Endodermal cell (in vitro differentiated cells): Measurements from ENCODE around the gene CCDC91. TPM values are rescaled to one million over a fixed set of nuclear protein-coding genes. Genes with fewer than 3 reads are reported as not detected.

Experiments
- DNase-seq: peaks from one replicate; pipeline ENCODE4 v3.0.0-alpha.2; 2017
- H3K27ac ChIP-seq: 2 replicates; pipeline ENCODE4 v1.5.1; 2013; ENCODE audit warnings: mild to moderate bottlenecking, low read depth, low read length, moderate library complexity
- H3K27me3 ChIP-seq: 2 replicates; pipeline ENCODE4 v1.6.1; 2013; ENCODE audit warnings: mild to moderate bottlenecking, low read length, moderate library complexity; ENCODE audit not compliant: insufficient read depth, control insufficient read depth, poor library complexity, severe bottlenecking
- H3K36me3 ChIP-seq: 2 replicates; pipeline ENCODE4 v1.7.0; 2013; ENCODE audit warnings: mild to moderate bottlenecking, low read length, moderate library complexity; ENCODE audit not compliant: control insufficient read depth, insufficient read depth
- H3K4me1 ChIP-seq: one replicate; pipeline ENCODE4 v1.7.0; 2013; ENCODE audit warnings: low read length; ENCODE audit not compliant: control insufficient read depth, insufficient read depth
- H3K4me3 ChIP-seq: 2 replicates; pipeline ENCODE4 v1.5.1; 2013; ENCODE audit warnings: mild to moderate bottlenecking, low read length, moderate library complexity
- H3K9ac ChIP-seq: 2 replicates; pipeline ENCODE4 v1.6.1; 2013; ENCODE audit warnings: mild to moderate bottlenecking, low read length, moderate library complexity; ENCODE audit not compliant: poor library complexity, severe bottlenecking; ENCODE audit errors: extremely low read depth
- H3K9me3 ChIP-seq: 2 replicates; pipeline ENCODE4 v1.6.1; 2013; ENCODE audit warnings: mild to moderate bottlenecking, low read length, moderate library complexity; ENCODE audit not compliant: control insufficient read depth
- H3K27ac Mint-ChIP-seq: 2 replicates; pipeline ENCODE4 v1.8.0; 2020; ENCODE audit warnings: mixed read lengths
- H3K27me3 Mint-ChIP-seq: 2 replicates; pipeline ENCODE4 v1.8.0; 2021; ENCODE audit warnings: mild to moderate bottlenecking, mixed read lengths; ENCODE audit not compliant: insufficient read depth
- H3K36me3 Mint-ChIP-seq: 2 replicates; pipeline ENCODE4 v1.8.0; 2020; ENCODE audit warnings: low read depth, mixed read lengths
- H3K4me1 Mint-ChIP-seq: 2 replicates; pipeline ENCODE4 v1.8.0; 2020; ENCODE audit warnings: mixed read lengths
- H3K4me3 Mint-ChIP-seq: 2 replicates; pipeline ENCODE4 v1.8.0; 2020; ENCODE audit warnings: mild to moderate bottlenecking, moderate library complexity, mixed read lengths
- H3K9me3 Mint-ChIP-seq: 2 replicates; pipeline ENCODE4 v1.8.0; 2020; ENCODE audit warnings: mild to moderate bottlenecking, mixed read lengths
- WGBS, 2 experiments: methylation state at CpG; one replicate each; pipeline versions ENCODE4 v1.1.5 to v1.1.7; 2013; ENCODE audit warnings: missing lambda C conversion rate in 2 of 2, mixed read lengths in 1 of 2; ENCODE audit not compliant: insufficient coverage in 1 of 2, insufficient read length in 1 of 2; 5-methylcytosine and 5-hydroxymethylcytosine counted together
- total RNA-seq, 2 donors: library from RNA; stranded (reverse); fragmentation: NEBNext Ultra II Directional in 1 of 2; extraction: Animal tissue kit (Norgen Biotek cat#: 25700) in 1 of 2; gene quantifications; 2 replicates in 1 of 2; 3 replicates in 1 of 2; pipeline ENCODE4 v1.2.1, GENCODE V29; 2021
- TF ChIP-seq, protein P1 (sequence below): fragments of 200-600 bp; sonication (generic); conservative IDR thresholded peaks from 2 replicates; pipeline ENCODE4 v1.5.0; 2021; ENCODE audit warnings: antibody characterized with exemption, mild to moderate bottlenecking

The CCDC91 gene
- total RNA-seq, 2 donors from 2014 or later: 25.3 to 45.7 TPM

DNA sequence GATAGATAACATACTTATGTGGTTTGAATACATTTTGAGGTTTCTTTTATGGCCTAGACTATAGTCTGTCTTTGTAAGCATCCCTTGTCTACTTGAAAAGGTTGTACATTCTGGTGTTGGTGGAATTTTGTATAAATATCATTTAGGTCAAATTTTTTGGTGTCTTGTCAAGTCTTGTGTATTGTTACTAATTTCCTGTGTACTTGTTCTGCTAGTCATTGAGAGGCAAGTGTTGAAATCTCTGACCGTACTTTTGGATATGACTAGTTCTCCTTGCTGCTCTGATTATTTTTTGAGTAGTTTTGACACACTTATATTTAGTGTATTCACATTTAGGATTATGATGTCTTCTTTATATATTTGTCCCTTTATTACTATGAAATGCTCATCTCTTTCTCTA lies 219.6 kb downstream of the CCDC91 start:
- Histone ChIP-seq H3K4me1 (no peaks in the 10 kb centered on the region), H3K9me3 (no peaks in the 10 kb centered on the region), H3K9ac (no peak overlapping the region), H3K36me3 (no peaks in the 10 kb centered on the region), H3K27me3 (no peaks in the 10 kb centered on the region), H3K4me3 (no peak overlapping the region), H3K27ac (no peak overlapping the region)
- Mint-ChIP-seq H3K4me3 (no peak overlapping the region), H3K27me3 (no peaks in the 10 kb centered on the region), H3K9me3 (peaks cover 5% of the 10 kb centered on the region), H3K4me1 (no peaks in the 10 kb centered on the region), H3K36me3 (peaks cover 25% of the 10 kb centered on the region), H3K27ac (no peak overlapping the region)
- TF ChIP-seq, protein P1, sequence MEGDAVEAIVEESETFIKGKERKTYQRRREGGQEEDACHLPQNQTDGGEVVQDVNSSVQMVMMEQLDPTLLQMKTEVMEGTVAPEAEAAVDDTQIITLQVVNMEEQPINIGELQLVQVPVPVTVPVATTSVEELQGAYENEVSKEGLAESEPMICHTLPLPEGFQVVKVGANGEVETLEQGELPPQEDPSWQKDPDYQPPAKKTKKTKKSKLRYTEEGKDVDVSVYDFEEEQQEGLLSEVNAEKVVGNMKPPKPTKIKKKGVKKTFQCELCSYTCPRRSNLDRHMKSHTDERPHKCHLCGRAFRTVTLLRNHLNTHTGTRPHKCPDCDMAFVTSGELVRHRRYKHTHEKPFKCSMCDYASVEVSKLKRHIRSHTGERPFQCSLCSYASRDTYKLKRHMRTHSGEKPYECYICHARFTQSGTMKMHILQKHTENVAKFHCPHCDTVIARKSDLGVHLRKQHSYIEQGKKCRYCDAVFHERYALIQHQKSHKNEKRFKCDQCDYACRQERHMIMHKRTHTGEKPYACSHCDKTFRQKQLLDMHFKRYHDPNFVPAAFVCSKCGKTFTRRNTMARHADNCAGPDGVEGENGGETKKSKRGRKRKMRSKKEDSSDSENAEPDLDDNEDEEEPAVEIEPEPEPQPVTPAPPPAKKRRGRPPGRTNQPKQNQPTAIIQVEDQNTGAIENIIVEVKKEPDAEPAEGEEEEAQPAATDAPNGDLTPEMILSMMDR: no peak
- DNase-seq: no peak
- 100% methylated on average over 1 of the region's 1 CpG; no CpG with 5 or more reads in 1 of the 2 experiments for WGBS, 2 experiments

DNA sequence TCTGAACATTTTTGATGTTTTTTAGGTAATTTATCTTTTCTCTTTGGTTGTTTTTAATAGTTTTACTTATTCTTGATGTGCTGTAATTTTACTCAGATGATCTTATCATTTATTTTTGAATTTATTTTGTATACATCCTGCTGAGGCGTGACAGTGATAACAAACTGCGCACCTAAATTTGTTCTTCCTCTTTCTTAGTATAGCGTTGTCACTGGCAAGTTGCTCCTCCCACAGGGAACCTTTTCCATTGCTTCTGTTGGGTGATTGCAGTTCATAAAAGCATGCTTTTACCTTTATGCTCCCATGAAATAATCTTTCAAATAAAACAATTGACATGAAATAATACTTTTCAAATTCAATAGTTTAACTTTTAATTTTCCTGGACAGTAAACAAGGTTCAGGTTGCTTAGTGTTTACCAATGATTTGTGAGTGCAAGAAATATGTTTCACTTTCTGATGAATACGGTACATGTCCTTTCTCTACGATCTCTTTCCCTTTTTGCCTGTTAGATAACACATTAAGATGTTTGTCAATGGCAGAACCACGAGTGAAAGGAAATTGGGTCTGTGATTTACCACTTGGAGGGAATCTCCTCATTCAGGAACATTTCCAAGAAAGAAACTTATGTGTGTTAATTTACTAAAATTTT lies 223.3 kb downstream of the CCDC91 start:
- H3K4me3 ChIP-seq: no peak overlapping the region
- peaks cover 15% of the 10 kb centered on the region for H3K36me3 Mint-ChIP-seq
- H3K27ac Mint-ChIP-seq: no peak overlapping the region
- no peak overlapping the region for H3K27ac ChIP-seq
- H3K9ac ChIP-seq: no peak overlapping the region
- no peaks in the 10 kb centered on the region for H3K36me3 ChIP-seq
- H3K4me1 ChIP-seq: no peaks in the 10 kb centered on the region
- no peaks in the 10 kb centered on the region for H3K4me1 Mint-ChIP-seq
- 87 to 95% methylated on average over 3 to 6 of the region's 6 CpGs for WGBS, 2 experiments
- H3K9me3 ChIP-seq: no peaks in the 10 kb centered on the region
- peaks cover 3% of the 10 kb centered on the region for H3K9me3 Mint-ChIP-seq
- no peak overlapping the region for H3K4me3 Mint-ChIP-seq
- TF ChIP-seq, protein P1: no peak
- H3K27me3 ChIP-seq: no peaks in the 10 kb centered on the region
- no peaks in the 10 kb centered on the region for H3K27me3 Mint-ChIP-seq
- DNase-seq: no peak

DNA sequence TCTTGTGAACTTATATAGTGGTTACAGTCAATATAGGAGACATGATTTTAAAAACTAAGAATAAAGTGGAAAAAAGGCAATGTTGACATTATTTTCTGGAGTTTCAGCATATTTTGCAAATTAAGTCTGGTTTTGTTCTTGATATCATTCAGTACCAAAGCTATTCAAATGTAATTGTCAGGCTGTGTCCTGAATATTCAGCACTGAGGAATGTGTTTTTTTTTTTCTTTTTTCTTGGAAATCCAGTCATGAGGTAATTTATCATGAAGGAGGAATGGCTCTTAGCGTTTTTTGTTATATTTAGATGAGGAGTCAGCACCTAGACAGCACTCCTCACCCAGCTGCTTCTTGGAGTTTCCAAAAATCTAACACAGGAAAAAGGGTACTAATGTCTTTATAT lies 225.5 kb downstream of the CCDC91 start:
- H3K4me3 ChIP-seq: no peak overlapping the region
- H3K27ac Mint-ChIP-seq: peak overlapping the region; percentile 16
- TF ChIP-seq, protein P1: no peak
- no peak overlapping the region for H3K27ac ChIP-seq
- no peaks in the 10 kb centered on the region for H3K4me1 ChIP-seq
- no peak overlapping the region for H3K9ac ChIP-seq
- peaks cover 19% of the 10 kb centered on the region for H3K36me3 Mint-ChIP-seq
- no peaks in the 10 kb centered on the region for H3K9me3 ChIP-seq
- no peaks in the 10 kb centered on the region for H3K27me3 Mint-ChIP-seq
- H3K4me1 Mint-ChIP-seq: no peaks in the 10 kb centered on the region
- no CpG with 5 or more reads among the region's 1 CpG for WGBS, 2 experiments
- H3K27me3 ChIP-seq: no peaks in the 10 kb centered on the region
- no peak overlapping the region for H3K4me3 Mint-ChIP-seq
- peaks cover 3% of the 10 kb centered on the region for H3K9me3 Mint-ChIP-seq
- H3K36me3 ChIP-seq: no peaks in the 10 kb centered on the region
- no peak for DNase-seq
